ENCODE data around the gene NEDD4L.
"Not testable (repeated sequence)": the region's sequence is repeated elsewhere in the genome, so short reads cannot be mapped to it uniquely, and the experiment has no call there.

NEDD4L gene

DNA sequence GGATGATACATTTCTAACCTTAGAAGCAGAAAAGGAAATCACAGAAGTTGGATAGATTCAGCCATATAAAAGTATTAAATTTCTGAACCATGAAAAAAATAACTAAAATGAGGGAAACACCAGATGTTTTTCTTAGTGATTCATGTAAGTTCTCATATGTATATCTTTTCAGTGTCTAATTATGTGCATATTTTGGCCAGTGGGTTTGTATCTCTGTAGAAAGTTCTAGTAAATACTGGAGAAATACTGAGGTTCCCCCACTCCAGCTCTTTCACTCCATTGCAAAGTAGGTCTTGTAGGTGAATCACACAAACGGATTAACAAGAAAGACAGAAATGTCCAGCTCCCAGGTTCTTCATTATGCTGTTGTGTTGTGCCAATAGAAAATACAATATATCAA is 222.3 kb downstream of the NEDD4L start:
- no peak for DNase-seq (ENCODE audit: low spot score)

DNA sequence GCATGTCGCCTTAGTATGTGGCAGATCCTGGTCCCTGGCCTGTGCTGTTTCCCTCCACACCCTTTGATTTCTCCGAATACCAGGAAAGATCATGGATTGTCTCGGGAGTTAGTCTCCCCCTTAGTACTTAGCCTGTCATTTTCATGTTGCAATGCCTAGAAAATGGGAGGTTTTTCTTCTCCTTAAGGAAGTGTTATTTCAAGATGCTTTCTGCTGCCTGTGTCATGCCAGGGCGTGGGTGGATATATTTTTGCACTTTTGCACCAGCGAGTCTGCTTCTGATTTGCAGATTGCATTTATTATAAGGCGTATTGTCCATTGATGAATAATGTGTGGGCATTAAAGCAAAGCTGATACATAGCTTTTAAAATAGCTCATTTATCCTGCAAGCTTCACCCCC is 223.5 kb downstream of the NEDD4L start:
- no peak for DNase-seq (ENCODE audit: low spot score)

DNA sequence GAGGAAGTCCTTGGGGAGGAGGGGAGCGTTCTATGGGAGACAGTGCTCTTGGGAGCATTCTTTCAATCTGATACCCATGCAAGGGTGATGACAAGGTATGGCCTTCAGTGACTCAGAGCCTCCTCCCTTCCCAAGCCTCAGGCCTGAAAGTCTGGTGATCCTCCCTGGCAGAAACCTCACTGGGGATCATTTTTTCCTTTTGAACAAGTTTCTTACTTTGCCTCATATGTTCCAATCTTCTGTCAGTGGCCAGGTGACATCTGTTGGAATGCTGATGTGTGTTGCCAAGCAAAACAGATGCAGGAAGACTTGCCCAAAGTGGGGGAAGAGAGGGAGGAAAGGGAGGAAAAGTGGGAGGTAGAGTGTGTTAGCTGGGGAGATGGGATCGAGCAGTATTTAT is 224.8 kb downstream of the NEDD4L start:
- DNase-seq (ENCODE audit: low spot score), result no peak

DNA sequence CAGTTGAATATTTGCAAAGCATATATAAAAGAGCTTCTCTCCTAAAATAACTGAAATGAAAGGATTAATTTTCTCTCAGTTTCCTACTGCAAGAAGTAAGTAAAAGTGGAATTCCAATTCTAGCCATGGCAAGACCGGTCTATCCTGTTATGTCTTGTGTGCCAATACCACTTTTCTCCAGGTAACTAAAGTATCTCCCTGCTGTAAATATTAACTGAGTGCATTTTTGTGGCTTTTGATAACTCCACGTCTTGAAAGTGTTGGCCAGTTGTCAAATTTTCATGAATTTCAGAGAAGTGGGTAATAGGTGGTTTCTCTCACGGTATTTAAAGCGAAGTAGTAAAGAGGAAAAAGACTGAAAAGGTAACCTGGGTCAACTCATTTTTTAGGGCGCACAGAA is 225.9 kb downstream of the NEDD4L start:
- DNase-seq (ENCODE audit: low spot score), result no peak

DNA sequence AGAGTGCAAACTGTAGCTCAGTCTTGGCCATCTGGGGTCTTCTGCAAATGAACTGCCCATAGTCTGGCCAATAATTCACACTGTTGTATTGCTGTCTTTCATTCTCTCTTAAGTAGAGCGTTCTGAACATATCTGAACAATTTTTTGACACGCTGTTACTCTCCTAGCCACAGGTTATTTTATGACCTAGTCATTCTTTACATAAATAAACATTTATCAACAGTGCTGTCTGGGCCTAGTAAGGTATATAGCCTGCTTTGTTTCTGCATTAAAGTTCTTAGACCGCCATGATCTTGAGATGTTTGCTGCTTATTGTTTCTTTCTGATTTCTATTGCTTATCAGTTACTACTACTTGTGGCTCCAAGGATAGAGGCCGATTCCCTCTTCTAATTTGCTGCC is 226.4 kb downstream of the NEDD4L start:
- no peak for DNase-seq (ENCODE audit: low spot score)

DNA sequence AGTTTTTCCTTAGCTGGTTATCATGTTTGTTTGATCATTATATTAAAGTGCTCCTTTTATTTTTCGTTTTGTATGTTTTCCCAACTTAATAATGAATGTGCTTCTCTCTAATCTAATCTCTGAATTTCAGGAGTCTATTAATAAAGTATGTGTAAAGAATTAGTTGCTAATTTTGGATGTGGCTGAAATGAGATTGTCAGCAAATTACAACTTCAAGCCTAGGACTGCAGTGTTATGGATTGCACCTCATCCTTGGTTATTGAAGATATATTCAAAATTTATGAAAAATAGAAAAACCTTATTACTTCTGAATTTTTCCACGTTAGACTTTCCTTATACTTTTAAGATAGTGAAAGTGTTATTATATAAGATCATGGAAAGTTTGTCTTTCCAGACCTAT is 227.7 kb downstream of the NEDD4L start:
- DNase-seq (ENCODE audit: low spot score), result no peak

DNA sequence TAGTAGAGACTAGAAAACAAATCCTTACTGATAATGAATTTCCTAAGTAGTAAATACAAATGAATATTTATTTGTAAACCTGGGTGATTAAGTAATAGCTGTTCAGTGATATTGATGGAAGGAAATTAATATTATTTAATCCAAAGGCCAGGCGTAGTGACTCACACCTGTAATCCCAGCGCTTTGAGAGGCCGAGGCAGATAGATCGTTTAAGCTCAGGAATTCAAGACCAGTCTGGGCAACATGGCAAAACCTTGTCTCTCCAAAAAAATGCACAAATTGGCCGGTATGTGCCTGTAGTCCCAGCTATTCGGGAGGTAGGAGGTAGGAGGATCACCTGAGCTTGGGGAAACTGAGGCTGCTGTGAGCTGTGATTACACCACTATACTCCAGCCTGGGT is 228.2 kb downstream of the NEDD4L start:
- no peak for DNase-seq (ENCODE audit: low spot score)

DNA sequence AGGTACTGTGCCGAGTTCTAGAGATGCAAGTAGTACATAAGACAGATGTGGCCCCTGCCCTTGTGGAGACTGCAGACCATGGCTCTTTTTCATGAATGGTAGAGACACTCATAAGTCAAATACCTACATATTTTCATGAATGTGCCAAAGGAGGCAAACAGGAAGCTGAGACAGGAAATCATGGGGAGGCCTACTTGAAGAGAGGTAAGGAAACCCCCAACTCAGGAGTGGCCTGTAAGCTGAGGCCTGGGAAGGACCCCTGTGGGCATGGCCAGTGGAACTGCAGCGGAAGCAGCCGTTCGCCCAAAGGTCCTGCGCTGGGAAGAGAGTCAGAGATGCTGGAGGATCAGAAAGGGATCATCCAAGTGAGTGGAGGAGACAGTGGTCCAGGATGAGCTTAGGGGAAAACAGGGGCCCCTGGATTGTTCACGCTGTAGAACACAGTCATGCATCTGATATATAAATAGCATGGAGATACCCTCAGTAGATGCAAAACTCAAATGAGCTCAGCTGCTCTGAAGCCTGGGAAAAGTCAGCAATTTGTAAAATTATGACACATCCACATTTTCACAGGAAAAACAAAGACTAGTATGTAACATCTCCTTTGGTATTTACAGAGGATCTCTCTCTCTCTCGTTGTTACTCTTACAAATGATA is 228.9 kb downstream of the NEDD4L start:
- peak; percentile 3 for DNase-seq (ENCODE audit: low spot score)

DNA sequence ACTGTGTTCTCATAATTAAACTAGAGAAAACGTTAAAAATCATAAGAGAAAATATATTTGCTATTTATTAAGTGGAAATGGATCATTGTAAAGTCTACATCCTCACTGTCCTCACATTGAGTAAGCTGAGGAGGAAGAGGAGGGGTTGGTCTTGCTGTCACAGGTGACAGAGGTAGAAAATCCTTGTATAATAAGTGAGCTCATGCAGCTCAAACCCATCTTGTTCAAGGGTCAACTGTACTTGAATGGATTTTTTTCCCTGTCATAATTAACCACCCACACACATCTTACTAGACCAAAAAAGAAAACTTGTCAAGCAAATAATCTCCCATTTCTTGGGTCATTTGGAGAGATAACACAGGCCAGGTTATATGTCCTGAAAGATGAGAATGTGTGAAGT is 231.2 kb downstream of the NEDD4L start:
- DNase-seq (ENCODE audit: low spot score), result no peak

DNA sequence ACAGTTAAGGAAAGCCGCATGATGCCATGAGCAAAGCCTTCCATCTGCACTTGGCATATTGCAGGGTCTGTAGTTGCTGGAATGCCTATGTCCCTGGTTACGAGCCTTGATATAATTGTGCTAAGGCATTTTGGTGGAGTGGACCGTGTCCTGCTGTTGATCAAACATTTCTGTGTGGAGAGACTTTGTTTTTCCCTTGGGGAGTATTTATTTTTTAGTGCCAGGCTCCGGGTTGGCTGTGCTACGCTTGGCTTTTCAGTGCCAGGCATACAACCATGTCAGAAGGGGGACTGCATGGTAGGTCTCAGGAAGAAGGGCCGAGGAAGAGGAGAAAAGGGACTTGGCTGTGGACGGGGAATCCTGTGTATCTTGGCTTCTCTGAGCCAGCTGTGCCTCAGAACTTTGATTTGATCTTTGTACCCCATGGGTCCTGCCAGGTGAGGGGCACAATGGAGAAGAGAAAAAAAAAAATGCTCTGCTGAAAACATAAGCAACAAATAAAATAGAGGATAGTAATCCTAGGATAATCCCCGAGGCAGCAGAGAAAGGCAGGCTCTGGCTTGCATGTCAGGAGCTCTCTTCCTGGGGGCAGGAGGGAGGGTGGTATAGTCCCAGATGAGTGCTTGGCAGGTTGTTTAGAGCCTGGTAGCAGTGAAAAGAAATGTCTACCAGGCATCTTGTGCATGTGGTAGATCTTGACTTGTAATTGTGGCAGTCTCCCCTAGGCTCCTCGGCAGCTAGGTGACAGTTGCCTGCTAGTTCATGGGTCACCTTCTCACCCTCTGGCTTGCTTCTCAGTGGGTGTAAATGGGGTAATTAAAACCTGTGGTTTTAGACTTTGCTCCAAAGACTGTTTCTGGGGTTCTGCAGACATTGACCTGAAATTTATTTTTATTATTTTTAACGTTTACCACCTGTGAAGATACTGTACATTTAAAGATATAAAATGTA is 233.0 kb downstream of the NEDD4L start:
- no peak for DNase-seq (ENCODE audit: low spot score)

DNA sequence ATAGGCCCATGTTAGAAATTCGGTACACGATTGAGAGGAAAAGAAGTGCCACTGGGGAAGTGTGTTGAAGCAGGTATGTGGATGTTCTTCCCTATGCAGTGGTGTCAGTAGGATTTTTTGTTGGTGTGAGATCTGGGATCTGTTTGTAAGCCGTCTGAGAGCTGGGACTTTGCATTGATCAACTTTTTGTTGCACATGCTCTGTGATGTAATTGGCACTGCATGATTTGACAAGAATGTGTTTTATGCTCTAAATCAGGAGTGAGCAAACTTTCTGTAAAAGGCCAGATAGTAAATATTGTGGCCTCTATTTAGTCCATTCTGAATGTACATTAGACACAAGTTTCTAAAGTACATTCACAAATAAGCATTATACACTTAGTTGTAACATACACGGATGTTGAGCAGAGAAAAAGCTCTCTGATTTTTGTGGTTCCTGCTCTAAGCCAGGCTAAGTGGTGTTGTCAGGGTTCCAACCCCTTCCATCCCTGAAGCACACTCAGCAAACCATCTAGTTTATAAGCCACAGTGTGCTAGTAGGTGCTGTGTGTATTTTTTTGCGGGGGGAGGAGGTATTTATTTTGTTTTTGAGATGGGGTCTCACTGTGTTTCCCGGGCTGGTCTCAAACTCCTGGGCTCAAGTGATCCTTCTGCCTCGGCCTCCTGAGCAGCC is 235.6 kb downstream of the NEDD4L start:
- no peak for DNase-seq (ENCODE audit: low spot score)

DNA sequence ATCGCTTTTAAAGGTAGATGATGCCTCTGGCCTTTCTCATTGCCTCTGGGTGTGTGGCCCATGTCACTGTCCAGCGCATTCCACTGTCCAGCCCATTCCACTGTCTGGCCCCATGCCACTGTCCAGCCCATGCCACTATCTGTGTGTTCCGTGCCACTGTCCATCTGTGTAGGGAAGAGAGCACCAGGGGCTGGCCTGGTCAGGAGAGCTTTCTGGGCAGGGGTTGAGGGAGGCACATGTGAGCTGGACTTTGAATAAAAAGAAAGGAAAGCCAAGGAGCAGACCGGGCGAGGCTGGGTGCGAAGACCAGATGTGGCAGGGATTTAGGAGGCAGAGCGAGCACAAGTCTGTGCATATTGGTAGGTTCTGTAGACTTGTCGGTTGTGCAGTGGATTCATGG is 236.2 kb downstream of the NEDD4L start:
- no peak for DNase-seq (ENCODE audit: low spot score)

DNA sequence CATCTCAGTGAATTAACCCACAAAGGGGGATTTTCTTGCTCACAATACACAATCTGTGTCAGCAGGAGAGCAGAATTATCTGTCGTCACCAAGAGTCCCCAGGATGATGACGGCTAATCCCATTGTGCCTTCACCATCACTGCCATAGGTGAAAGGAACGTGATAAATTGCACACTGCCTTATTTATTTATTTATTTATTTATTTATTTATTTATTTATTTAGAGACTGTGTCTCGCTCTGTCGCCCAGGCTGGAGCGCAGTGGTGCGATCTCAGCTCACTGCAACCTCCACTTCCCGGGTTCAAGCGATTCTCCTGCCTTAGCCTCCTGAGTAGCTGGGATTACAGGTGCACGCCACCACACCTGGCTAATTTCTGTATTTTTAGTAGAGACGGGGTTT is 238.8 kb downstream of the NEDD4L start:
- not testable (repeated sequence) for DNase-seq (ENCODE audit: low spot score)

DNA sequence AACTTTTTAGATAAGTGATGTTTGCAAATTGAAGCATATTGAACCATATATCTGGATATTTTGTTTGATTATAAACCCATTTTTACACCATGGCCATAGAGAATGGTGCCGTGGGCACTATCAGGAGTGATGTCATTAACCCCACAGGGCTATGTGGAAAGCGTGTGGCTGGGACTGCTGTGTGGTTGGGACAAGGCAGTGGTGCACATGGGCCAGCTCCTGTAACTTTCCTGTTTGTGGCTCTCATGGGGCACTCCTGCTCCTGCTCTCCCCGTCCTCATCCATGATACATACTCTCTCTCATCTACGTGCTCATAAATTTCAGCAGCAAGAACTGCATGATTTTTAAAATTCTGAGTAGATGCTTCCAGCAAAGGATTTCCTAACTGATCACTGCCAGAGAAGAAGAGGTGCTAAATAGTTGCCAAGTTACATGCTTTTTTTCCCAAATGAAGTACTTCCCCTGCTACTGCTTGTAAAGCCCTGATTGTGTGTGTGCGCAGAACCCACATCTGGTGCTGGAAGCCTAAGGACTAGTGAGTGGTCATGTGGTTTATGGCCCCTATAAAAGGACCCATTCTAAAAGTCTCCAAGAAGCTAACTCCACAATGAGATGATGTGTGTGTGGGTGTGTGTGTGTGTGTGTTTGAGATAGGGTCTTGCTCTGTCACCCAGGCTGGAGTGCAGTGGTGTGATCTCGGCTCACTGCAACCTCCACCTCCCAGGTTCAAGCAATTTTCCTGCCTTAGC is 240.8 kb downstream of the NEDD4L start:
- no peak for DNase-seq (ENCODE audit: low spot score)

DNA sequence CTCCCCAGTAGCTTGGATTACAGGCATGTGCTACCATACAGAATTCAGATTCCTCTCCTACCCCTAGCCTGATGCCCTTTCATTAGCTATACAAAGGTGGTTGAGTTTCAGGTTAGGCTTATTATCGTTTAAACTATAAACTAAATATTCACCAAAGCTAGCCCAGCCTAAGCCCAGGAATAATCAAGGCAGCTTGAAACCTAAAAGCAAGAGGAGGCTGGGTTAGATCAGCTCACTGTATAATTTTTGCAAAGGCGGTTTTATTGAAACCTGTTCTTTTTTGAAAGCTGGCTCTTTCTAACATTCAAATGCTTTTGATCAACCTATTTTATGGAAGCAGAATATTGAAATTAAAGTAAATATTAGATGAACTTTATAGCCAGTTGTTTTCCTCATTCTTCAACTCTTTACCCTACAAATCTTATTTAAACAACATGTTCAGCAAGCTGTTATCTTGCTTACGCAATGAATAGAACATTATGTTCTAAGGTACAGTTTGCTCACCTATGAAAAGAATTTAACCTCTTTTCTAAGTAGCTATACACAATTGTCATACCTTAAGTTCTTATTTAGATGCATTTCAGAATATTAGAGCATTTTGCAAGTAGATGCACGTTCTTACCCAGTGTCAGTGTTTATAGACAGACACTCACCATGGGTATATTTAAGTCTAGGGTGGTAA is 241.6 kb downstream of the NEDD4L start:
- no peak for DNase-seq (ENCODE audit: low spot score)

DNA sequence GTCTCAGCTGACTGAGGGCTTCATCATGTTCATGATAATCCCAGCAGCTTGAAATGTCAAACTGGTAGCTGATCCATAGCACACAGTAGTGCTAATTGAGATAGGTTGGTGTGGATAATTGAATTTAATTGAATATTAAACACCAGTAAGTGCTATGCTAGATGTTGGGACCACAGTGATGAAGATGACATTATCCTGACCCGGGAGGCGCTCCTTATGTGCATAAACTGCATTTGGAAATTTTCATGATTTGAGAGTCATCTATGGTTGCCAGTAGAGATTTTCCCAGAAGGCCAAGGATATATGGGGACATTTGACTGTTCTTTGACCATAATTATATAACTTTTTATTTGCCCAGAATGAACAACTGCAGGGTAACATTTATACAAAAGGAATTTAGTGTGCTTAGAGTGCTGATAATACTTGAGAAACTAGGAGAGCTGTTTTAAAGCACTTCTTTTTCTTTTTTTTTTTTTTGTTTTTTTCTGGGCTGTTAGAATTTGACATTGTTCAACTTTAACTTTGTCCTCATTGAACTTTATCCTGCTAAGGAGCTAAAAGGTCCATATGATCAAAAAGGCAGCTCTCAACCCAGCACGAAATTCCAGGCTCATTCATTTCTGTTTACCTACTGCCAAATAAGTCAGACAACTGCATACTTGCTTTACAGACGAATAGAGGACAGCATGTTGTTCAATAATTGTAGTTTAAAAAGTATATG is 242.8 kb downstream of the NEDD4L start:
- no peak for DNase-seq (ENCODE audit: low spot score)

DNA sequence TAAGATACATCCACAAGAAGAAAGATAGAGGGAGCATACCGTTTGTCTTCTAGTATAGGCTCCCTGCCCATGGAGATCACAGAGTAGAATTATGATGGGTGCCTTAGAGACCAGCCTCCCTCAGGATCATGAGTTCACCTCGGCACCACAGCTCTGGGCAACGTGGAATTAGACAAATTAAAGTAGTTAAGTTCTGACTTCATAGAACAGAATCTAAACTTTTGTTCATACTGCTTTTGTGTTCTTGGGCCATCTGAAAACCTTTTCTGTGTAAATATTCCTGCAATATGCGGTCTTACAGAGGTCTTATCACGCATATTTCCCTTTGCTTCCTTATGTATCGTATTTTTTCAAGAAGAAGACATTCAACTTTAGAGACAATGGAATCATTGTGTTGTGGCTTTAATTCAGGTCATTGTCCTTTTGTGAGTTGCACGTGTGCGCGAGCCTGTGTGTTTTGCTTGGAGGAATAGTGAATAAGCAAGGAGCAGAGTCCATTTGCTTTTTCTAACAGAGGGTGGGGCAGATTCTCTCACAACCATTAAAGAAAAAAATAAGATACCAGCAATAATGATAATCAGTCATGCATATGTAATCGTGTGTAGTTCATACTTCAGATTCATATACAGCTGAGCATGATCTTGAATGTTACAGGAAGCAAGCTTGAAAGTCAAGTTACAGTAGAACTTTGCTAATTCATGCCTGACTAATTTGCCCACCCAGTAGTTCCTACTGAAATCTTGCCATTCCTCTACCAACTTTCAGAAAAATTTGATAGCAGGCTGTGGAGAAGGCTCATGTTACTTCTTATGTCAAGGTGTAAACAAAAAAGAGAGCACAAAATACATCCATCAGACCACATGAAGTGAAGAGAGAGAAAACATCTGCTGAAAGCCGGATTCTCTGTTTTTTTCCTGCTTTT is 243.6 kb downstream of the NEDD4L start:
- DNase-seq (ENCODE audit: low spot score), result no peak

DNA sequence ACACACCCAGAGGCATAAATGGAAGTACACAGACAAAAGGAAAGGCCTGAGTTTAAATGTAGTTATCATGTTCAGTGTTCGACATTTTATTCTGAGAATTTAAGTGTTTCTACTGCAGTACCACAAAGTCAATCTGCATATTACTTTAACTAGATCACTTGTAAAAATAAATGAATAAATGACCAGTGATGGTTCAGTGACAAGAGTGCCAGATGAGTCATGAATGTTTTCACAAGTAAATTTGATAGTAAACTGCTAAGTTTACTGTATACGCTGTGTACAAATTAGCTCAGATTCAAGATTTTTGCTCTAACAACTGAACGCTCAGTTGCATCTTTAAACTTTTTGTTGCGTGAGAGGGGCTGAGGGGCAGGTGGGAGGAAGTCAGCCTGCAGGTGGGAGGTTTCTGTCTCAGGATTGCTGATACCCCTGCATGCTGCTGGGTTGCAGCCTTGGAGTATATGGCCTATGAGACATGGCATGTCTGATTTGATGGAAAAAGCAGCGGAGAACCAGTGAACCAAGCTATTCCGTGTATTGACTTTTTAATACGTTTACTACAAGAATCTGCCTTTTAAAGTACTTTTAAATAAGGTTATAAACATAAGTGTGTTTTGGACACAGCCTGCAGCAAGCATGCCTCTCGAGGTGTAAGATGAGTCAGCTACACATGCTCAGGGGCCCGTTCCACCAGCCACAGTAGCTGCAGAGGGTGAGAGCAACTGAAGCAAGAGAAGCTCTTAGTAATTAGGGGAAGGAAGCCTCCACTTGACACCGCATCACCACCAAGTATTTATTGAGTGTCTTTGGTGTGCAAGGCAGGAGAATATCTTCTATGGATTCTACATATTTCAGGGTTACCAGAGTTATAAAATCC is 245.1 kb downstream of the NEDD4L start:
- no peak for DNase-seq (ENCODE audit: low spot score)
